HepG2 (cell line): Measurements from ENCODE around the gene LOXL3. TPM values are rescaled to one million over a fixed set of nuclear protein-coding genes. Genes with fewer than 3 reads are reported as not detected.

Source experiments
- ARHGAP35 ChIP-seq: sonication (generic); formaldehyde crosslinking; IDR thresholded peaks from 2 replicates; pipeline ENCODE4 v1.9.0; 2022; ENCODE audit warnings: mild to moderate bottlenecking, inconsistent platforms, moderate library complexity, missing genetic modification reagents, borderline replicate concordance
- CEBPB ChIP-seq: IDR thresholded peaks from 2 replicates; pipeline ENCODE4 v1.6.1; 2011; ENCODE audit warnings: low read depth, low read length, improper control_type of control experiment, borderline replicate concordance
- CSRNP2 ChIP-seq: sonication (generic); formaldehyde crosslinking; conservative IDR thresholded peaks from 2 replicates; pipeline ENCODE4 v1.8.0; 2022; ENCODE audit warnings: low read depth, missing genetic modification reagents
- MTA1 ChIP-seq: sonication (generic); formaldehyde crosslinking; IDR thresholded peaks from 2 replicates; pipeline ENCODE4 v1.4.0; 2020; ENCODE audit warnings: missing genetic modification reagents, mild to moderate bottlenecking, borderline replicate concordance
- NBN ChIP-seq: fragments of 450-650 bp; conservative IDR thresholded peaks from 2 replicates; pipeline ENCODE4 v1.6.1; 2017
- NKX3-1 ChIP-seq: sonication (generic); formaldehyde crosslinking; IDR thresholded peaks from 2 replicates; pipeline ENCODE4 v1.5.0; 2020; ENCODE audit warnings: missing genetic modification reagents
- RARA ChIP-seq: IDR thresholded peaks from 2 replicates; pipeline ENCODE4 v1.6.1; 2016; ENCODE audit warnings: missing genetic modification reagents, missing compliant biosample characterization
- TP53 ChIP-seq: sonication (generic); formaldehyde crosslinking; conservative IDR thresholded peaks from 2 replicates; pipeline ENCODE4 v1.4.0; 2020; ENCODE audit warnings: missing genetic modification reagents
- U2AF2 ChIP-seq: fragments of 200-400 bp; formaldehyde crosslinking; IDR thresholded peaks from 2 replicates; pipeline ENCODE4 v1.6.1; 2017; ENCODE audit warnings: low read depth, mild to moderate bottlenecking, low read length
- ZBTB2 ChIP-seq: sonication (generic); formaldehyde crosslinking; IDR thresholded peaks from 2 replicates; pipeline ENCODE4 v1.8.0; 2022; ENCODE audit warnings: low read depth, missing genetic modification reagents
- ZNF292 ChIP-seq: sonication (generic); formaldehyde crosslinking; IDR thresholded peaks from 2 replicates; pipeline ENCODE4 v1.8.1; 2022; ENCODE audit warnings: mild to moderate bottlenecking, low read depth, missing genetic modification reagents, borderline replicate concordance
- ZNF646 ChIP-seq: sonication (generic); formaldehyde crosslinking; IDR thresholded peaks from 2 replicates; pipeline ENCODE4 v1.9.0; 2021; ENCODE audit warnings: mild to moderate bottlenecking, missing genetic modification reagents
- ZNF780A ChIP-seq: sonication (generic); formaldehyde crosslinking; IDR thresholded peaks from 2 replicates; pipeline ENCODE4 v1.8.0; 2022; ENCODE audit warnings: mild to moderate bottlenecking, missing genetic modification reagents, moderate library complexity
- ZNF782 ChIP-seq: sonication (generic); formaldehyde crosslinking; IDR thresholded peaks from 2 replicates; pipeline ENCODE4 v1.4.0; 2020; ENCODE audit warnings: missing genetic modification reagents, mild to moderate bottlenecking, borderline replicate concordance
- ZNF788 ChIP-seq: sonication (generic); formaldehyde crosslinking; IDR thresholded peaks from 2 replicates; pipeline ENCODE4 v1.5.0; 2020; ENCODE audit warnings: mild to moderate bottlenecking, missing genetic modification reagents, borderline replicate concordance
- polyA plus RNA-seq, 8 experiments: library from polyadenylated mRNA; depleted of rRNA in 3 of 8; stranded (reverse) in 7 of 8; unstranded in 1 of 8; fragments of >200 nt; fragmentation: Illumina TruSeq in 4 of 8; extraction: Trizol in 4 of 8; gene quantifications; 2 replicates each; pipeline versions ENCODE4 v1.2.1 to v1.2.3, GENCODE V29; 2011 to 2016; ENCODE audit warnings: low read depth in 4 of 8, missing spikeins in 1 of 8, mixed read lengths in 1 of 8; ENCODE audit not compliant: insufficient read depth in 1 of 8
- total RNA-seq, 5 experiments: library from RNA; depleted of rRNA; stranded (reverse); fragments of >200 nt; fragmentation: Illumina TruSeq; extraction: Trizol; gene quantifications; 2 replicates each; pipeline ENCODE4 v1.2.3, GENCODE V29; 2016; ENCODE audit warnings: low read depth in 1 of 5

The LOXL3 gene
- total and polyA plus RNA-seq, 2 of the 13 experiments (the other 11 are each of a cell fraction or from before 2014, with no cell fraction given) = 0.55 to 6.5 TPM

- TF ChIP-seq ZNF782 = peak; percentile 60; the same call in 1 of the 2 replicates
- TF ChIP-seq ZNF646 (CRISPR knock-in tag) = no peak
- peak; percentile 86 for TF ChIP-seq RARA
- no peak for TF ChIP-seq NKX3-1 (CRISPR knock-in tag)
- 0 out of 2 replicates have a peak, but pooled peaks have one; percentile 57 for TF ChIP-seq ZNF780A
- TF ChIP-seq TP53 = no peak
- peak; percentile 65; the same call in 1 of the 2 replicates for TF ChIP-seq CSRNP2 (CRISPR knock-in tag)
- peak; percentile 82; the same call in 1 of the 2 replicates for TF ChIP-seq ZNF292
- TF ChIP-seq U2AF2 = no peak
- peak; percentile 16; the same call in 1 of the 2 replicates for TF ChIP-seq ZNF788 (CRISPR knock-in tag)
- TF ChIP-seq NBN = no peak
- TF ChIP-seq CEBPB = peak; percentile 95
- TF ChIP-seq ZBTB2 (CRISPR knock-in tag) = 0 out of 2 replicates have a peak, but pooled peaks have one; percentile 27
- peak; percentile 81 for TF ChIP-seq MTA1 (CRISPR knock-in tag)
- no peak for TF ChIP-seq ARHGAP35
These were observed 64.9 kb downstream of the LOXL3 start (continued) for GRCh38 chr2:74488643-74489481.
